K562 (cell line): ENCODE measurements around the gene KCNA1.

Experiments used
- BDP1 ChIP-seq: IDR thresholded peaks from 3 replicates; pipeline ENCODE4 v1.6.1; 2011; ENCODE audit not compliant: insufficient read length, insufficient read depth
- EGR1 ChIP-seq: fragments of 450-650 bp; conservative IDR thresholded peaks from 2 replicates; pipeline ENCODE4 v1.6.1; 2017; ENCODE audit warnings: mild to moderate bottlenecking
- HNRNPLL ChIP-seq: fragments of 200-400 bp; formaldehyde crosslinking; IDR thresholded peaks from 2 replicates; pipeline ENCODE4 v1.6.1; 2017; ENCODE audit warnings: low read length, low read depth, mild to moderate bottlenecking; ENCODE audit not compliant: poor library complexity, severe bottlenecking
- NFYB ChIP-seq: IDR thresholded peaks from 2 replicates; pipeline ENCODE4 v1.6.1; 2011; ENCODE audit warnings: mild to moderate bottlenecking, moderate library complexity; ENCODE audit not compliant: insufficient read length; ENCODE audit errors: extremely low read depth
- NRF1 ChIP-seq, 2 experiments: fragments of 450-650 bp; IDR thresholded peaks in 1 of 2; conservative IDR thresholded peaks in 1 of 2; 2 replicates each; pipeline ENCODE4 v1.6.1; 2014; ENCODE audit warnings: mild to moderate bottlenecking in 2 of 2
- PCBP1 ChIP-seq: fragments of 200-400 bp; formaldehyde crosslinking; IDR thresholded peaks from 2 replicates; pipeline ENCODE4 v1.6.1; 2018; ENCODE audit warnings: mild to moderate bottlenecking, low read depth, low read length; ENCODE audit not compliant: poor library complexity, severe bottlenecking
- POLR2A ChIP-seq: fragments of 450-650 bp; conservative IDR thresholded peaks from 2 replicates; pipeline ENCODE4 v1.6.1; 2016
- RFX5 ChIP-seq: IDR thresholded peaks from 2 replicates; pipeline ENCODE4 v1.6.1; 2011; ENCODE audit warnings: low read depth, mild to moderate bottlenecking, improper control_type of control experiment, low read length
- TCF3 ChIP-seq: sonication (generic); formaldehyde crosslinking; IDR thresholded peaks from 2 replicates; pipeline ENCODE4 v1.4.0; 2020; ENCODE audit warnings: mild to moderate bottlenecking, missing genetic modification reagents
- TF ChIP-seq, protein P1 (sequence below), 3 experiments: IDR thresholded peaks in 2 of 3; conservative IDR thresholded peaks in 1 of 3; 2 replicates each; pipeline ENCODE4 v1.5.1; 2011 to 2012; ENCODE audit warnings: low read length in 3 of 3, mild to moderate bottlenecking in 3 of 3, control low read depth in 2 of 3, improper control_type of control experiment in 1 of 3, inconsistent platforms in 1 of 3, low read depth in 1 of 3, mixed read lengths in 1 of 3, moderate library complexity in 1 of 3; ENCODE audit not compliant: insufficient read depth in 2 of 3
- TF ChIP-seq, protein P2 (sequence below): sonication (generic); formaldehyde crosslinking; IDR thresholded peaks from 2 replicates; pipeline ENCODE4 v1.8.1; 2023; ENCODE audit warnings: mild to moderate bottlenecking, missing genetic modification reagents
- TF ChIP-seq, protein P3 (sequence below): fragments of 250-450 bp; sonication (Bioruptor Pico); IDR thresholded peaks from 2 replicates; pipeline ENCODE4 v1.9.0; 2021; ENCODE audit warnings: mild to moderate bottlenecking

GRCh38 chr12:4960547-4960946 is 50.8 kb downstream of the KCNA1 start:
- TF ChIP-seq PCBP1 (no peak), POLR2A (no peak), NRF1 (conservative IDR thresholded peaks at IDR 0.05 in 1 of 2, IDR thresholded peaks at IDR 0.05 in 1 of 2) (no peak), EGR1 (no peak), NFYB (no peak), BDP1 (no peak), TCF3 (CRISPR knock-in tag) (no peak), RFX5 (no peak), HNRNPLL (no peak)
- TF ChIP-seq, protein P1, sequence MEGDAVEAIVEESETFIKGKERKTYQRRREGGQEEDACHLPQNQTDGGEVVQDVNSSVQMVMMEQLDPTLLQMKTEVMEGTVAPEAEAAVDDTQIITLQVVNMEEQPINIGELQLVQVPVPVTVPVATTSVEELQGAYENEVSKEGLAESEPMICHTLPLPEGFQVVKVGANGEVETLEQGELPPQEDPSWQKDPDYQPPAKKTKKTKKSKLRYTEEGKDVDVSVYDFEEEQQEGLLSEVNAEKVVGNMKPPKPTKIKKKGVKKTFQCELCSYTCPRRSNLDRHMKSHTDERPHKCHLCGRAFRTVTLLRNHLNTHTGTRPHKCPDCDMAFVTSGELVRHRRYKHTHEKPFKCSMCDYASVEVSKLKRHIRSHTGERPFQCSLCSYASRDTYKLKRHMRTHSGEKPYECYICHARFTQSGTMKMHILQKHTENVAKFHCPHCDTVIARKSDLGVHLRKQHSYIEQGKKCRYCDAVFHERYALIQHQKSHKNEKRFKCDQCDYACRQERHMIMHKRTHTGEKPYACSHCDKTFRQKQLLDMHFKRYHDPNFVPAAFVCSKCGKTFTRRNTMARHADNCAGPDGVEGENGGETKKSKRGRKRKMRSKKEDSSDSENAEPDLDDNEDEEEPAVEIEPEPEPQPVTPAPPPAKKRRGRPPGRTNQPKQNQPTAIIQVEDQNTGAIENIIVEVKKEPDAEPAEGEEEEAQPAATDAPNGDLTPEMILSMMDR (IDR thresholded peaks at IDR 0.05 in 2 of 3, conservative IDR thresholded peaks at IDR 0.05 in 1 of 3; ENCODE audit: insufficient read depth in 2 of 3, low read depth in 1 of 3, low read length in 3 of 3) = no peak
- TF ChIP-seq, protein P2, sequence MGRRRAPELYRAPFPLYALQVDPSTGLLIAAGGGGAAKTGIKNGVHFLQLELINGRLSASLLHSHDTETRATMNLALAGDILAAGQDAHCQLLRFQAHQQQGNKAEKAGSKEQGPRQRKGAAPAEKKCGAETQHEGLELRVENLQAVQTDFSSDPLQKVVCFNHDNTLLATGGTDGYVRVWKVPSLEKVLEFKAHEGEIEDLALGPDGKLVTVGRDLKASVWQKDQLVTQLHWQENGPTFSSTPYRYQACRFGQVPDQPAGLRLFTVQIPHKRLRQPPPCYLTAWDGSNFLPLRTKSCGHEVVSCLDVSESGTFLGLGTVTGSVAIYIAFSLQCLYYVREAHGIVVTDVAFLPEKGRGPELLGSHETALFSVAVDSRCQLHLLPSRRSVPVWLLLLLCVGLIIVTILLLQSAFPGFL (CRISPR knock-in tag) = no peak
- TF ChIP-seq, protein P3, sequence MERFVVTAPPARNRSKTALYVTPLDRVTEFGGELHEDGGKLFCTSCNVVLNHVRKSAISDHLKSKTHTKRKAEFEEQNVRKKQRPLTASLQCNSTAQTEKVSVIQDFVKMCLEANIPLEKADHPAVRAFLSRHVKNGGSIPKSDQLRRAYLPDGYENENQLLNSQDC = no peak
